Epithelial cell of esophagus (primary cell): Measurements from ENCODE around the gene RFTN2.

Experiments used
- DNase-seq: peaks from one replicate; pipeline ENCODE4 v3.0.0; 2010; ENCODE audit warnings: low read depth
- H3K4me3 ChIP-seq: 2 replicates; pipeline ENCODE4 v1.5.1; 2011; ENCODE audit warnings: mild to moderate bottlenecking, low read length, control low read depth
- TF ChIP-seq, protein P1 (sequence below): IDR thresholded peaks from 2 replicates; pipeline ENCODE4 v1.5.1; 2011; ENCODE audit warnings: low read depth, mild to moderate bottlenecking, low read length, control low read depth, inconsistent platforms; ENCODE audit not compliant: insufficient read depth; ENCODE audit errors: missing control alignments

Gene RFTN2

DNA sequence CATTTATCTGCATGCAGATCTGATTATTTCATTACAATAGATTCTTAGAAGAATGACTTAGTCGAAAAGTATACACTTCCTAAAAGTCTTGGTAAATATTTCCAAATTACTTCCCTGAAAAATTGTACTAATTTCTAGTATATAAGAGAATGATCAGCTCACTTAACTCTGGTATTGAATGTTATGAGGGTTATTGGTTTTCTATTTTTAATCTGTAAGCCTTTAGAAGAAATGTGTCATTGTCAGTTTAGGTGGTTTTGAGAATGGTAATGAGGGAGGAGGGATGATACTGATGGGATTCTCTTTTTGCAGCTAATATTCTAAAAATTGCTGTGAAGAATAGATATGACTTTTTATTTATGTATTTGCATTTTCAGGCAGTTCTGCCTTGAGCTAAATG, 135.7 kb downstream of the RFTN2 start:
- TF ChIP-seq, protein P1, sequence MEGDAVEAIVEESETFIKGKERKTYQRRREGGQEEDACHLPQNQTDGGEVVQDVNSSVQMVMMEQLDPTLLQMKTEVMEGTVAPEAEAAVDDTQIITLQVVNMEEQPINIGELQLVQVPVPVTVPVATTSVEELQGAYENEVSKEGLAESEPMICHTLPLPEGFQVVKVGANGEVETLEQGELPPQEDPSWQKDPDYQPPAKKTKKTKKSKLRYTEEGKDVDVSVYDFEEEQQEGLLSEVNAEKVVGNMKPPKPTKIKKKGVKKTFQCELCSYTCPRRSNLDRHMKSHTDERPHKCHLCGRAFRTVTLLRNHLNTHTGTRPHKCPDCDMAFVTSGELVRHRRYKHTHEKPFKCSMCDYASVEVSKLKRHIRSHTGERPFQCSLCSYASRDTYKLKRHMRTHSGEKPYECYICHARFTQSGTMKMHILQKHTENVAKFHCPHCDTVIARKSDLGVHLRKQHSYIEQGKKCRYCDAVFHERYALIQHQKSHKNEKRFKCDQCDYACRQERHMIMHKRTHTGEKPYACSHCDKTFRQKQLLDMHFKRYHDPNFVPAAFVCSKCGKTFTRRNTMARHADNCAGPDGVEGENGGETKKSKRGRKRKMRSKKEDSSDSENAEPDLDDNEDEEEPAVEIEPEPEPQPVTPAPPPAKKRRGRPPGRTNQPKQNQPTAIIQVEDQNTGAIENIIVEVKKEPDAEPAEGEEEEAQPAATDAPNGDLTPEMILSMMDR: no peak
- no peak for DNase-seq
- H3K4me3 ChIP-seq: no peak overlapping the region

DNA sequence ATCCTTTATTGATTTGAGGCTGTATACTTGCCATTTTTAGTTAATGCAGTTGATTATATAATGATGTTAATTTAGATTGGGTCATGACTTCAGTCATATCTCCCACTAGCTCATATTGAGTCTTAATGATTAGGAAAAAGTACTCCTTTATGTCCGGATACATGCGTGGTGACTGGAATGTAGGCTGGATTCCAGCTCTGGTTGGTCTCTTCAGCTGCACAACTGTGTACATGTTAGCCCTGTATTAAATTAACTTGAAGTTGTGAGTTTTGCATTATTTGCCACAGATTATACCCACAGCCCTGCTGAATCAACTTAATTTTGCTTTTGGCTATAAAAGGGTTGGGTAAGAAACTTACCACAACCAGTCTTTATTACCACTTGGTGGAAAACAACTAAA, 137.0 kb downstream of the RFTN2 start:
- H3K4me3 ChIP-seq: no peak overlapping the region
- no peak for DNase-seq
- TF ChIP-seq, protein P1: no peak
